Mononuclear cell (primary cell): ENCODE measurements around the gene ARMC12. TPM values are rescaled to one million over a fixed set of nuclear protein-coding genes. Genes with fewer than 3 reads are reported as not detected.

ENCODE experiments used
- H3K27me3 ChIP-seq: 2 replicates; pipeline ENCODE4 v1.6.0; 2011; ENCODE audit warnings: low read length, control low read depth; ENCODE audit not compliant: insufficient read depth
- H3K4me1 ChIP-seq: 2 replicates; pipeline ENCODE4 v1.5.1; 2011; ENCODE audit warnings: mild to moderate bottlenecking, low read length, control low read depth; ENCODE audit not compliant: insufficient read depth
- H3K4me3 ChIP-seq: 2 replicates; pipeline ENCODE4 v1.5.1; 2011; ENCODE audit warnings: mild to moderate bottlenecking, low read length, moderate library complexity
- H3K9me3 ChIP-seq: 2 replicates; pipeline ENCODE4 v1.5.1; 2011; ENCODE audit warnings: low read depth, mild to moderate bottlenecking, control low read depth, low read length
- total RNA-seq: library from RNA; depleted of rRNA; stranded (reverse); fragments of >200 nt; gene quantifications from one replicate; pipeline ENCODE4 v1.2.3, GENCODE V29; 2012

Gene ARMC12
- total RNA-seq, 1 donor, result 0.10 TPM

DNA sequence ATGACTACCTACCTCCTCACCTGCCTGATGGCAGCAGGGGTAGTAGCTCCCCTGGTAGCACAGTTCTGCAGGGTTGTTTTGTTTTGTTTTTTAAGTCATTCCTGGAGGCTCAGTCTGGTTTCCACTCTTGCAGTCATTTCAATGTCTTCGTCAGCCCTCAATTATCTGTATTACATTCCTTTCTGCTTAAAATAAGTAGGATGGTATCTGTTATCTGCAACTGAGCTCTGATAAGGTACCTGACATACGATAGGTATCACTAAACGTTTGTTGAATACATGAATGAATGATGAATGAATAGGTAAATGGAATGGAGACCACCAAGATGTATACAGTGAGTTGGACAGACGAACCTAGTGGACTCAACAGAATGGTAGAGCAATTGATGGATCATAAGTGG lies 32.4 kb downstream of the ARMC12 start:
- Histone ChIP-seq H3K9me3 (no peaks in the 10 kb centered on the region), H3K4me3 (no peak overlapping the region), H3K27me3 (peaks cover 7% of the 10 kb centered on the region), H3K4me1 (peaks cover 10% of the 10 kb centered on the region)

- peaks cover under 1% of the 10 kb centered on the region for H3K27me3 ChIP-seq
- no peaks in the 10 kb centered on the region for H3K9me3 ChIP-seq
- peaks cover 14% of the 10 kb centered on the region for H3K4me1 ChIP-seq
- H3K4me3 ChIP-seq, result no peak overlapping the region
These were observed 34.5 kb downstream of the ARMC12 start for GRCh38 chr6:35771343-35771627.

DNA sequence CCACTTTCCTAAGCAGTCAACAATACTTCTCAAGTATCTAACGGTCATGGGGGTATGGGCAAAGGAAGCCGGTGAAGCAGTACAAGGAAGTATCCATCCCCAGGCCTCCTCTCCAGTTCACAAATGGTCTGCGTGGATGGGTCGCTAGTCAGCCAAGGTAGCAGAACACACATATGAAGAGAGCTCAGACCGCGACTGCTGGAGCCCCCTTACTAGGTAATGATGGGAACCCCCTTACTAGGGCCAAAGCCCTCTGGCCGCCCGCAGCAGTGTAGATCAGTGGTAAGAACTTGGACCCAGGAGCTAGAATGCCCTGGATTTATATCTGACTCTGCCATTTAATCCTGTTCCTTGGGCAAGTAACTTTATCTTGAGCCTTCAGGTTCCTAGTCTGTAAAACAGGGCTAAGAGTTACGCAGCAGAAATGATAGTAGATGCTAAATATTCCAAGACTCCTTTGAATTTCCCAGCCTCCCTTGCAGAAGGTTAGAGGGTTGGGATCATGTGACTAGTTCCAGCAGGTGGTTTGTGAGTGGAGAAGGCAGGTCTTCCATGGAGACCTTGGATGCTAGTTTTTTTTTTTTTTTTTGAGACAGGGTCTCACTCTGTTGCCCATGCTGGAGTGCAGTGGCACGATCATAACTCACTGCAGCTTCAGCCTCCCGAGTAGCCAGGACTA lies 37.4 kb downstream of the ARMC12 start:
- no peaks in the 10 kb centered on the region for H3K9me3 ChIP-seq
- peaks cover 15% of the 10 kb centered on the region for H3K4me1 ChIP-seq
- H3K27me3 ChIP-seq, result peaks cover 6% of the 10 kb centered on the region
- no peak overlapping the region for H3K4me3 ChIP-seq

DNA sequence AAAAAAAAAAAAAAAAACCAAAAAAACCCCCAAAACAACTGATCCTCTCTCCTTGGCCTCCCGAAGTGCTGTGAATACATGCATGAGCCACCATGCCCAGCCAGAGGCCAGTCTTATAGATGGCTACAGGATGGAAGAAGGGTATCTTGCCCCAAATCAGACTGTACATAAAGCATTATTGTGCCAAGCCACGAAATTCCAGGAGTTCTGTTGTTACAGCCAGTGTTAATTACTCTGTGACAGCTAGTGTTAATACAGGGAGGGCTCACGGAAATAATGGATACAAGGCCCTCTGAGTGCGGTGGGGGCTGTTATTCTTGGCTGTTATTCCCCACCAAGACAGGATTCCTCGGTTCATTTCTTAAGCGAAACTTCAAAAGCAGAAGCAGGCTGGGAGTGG lies 38.2 kb downstream of the ARMC12 start:
- Histone ChIP-seq H3K9me3 (no peaks in the 10 kb centered on the region), H3K27me3 (peaks cover 6% of the 10 kb centered on the region), H3K4me3 (no peak overlapping the region), H3K4me1 (peaks cover 15% of the 10 kb centered on the region)

GRCh38 chr6:35776364-35777215 lies 39.8 kb downstream of the ARMC12 start, which contains the start of gene CLPSL2:
Gene CLPSL2 (plus strand): TSS chr6:35776598. CDS start chr6:35776619, 21 bp downstream.
- Histone ChIP-seq H3K4me3 (peak within 1 kb of the TSS; percentile 18), H3K27me3 (peaks cover 6% of the 10 kb centered on the region), H3K4me1 (peaks cover 5% of the 10 kb centered on the region), H3K9me3 (no peaks in the 10 kb centered on the region)

DNA sequence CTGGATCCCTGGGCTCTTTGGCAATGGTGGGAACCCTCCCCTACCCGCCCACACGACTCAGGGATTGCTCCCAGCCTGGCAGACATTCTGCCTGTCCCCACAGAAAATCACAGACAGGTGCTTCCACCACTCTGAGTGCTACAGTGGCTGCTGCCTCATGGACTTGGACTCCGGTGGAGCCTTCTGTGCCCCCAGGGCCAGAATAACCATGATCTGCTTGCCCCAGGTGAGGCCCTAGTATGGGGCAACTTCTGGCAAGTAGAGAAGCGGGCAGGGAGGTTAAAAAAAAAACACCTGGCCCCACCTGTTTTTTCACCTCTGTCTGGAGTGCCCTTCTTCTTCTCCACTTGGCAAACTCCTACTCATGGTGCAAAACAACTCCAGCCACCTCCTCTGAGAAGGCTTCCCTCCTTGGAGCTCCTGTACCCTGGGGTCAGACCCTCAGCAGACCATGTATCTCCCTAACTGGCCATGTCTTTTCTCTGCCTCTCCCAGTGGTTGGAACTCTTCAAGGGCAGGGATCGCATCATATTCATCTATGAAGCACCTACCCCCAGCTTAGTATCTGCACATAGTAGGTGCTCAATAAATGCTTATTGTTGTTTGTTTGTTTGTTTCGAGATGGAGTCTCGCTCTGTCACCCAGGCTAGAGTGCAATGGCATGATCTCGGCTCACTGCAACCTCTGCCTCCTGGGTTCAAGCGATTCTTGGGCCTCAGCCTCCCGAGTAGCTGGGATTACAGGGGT lies 40.7 kb downstream of the ARMC12 start:
- H3K27me3 ChIP-seq, result peaks cover 6% of the 10 kb centered on the region

GRCh38 chr6:35778437-35778836 lies 41.6 kb downstream of the ARMC12 start:
- Histone ChIP-seq H3K4me1 (peaks cover 5% of the 10 kb centered on the region), H3K9me3 (no peaks in the 10 kb centered on the region), H3K4me3 (no peak overlapping the region), H3K27me3 (peaks cover 6% of the 10 kb centered on the region)

More for the DNA sequence above, 40.7 kb downstream of the ARMC12 start:
- Histone ChIP-seq H3K4me1 (peaks cover 5% of the 10 kb centered on the region), H3K9me3 (no peaks in the 10 kb centered on the region), H3K4me3 (no peak overlapping the region)

- Histone ChIP-seq H3K4me1 (peaks cover 5% of the 10 kb centered on the region), H3K9me3 (no peaks in the 10 kb centered on the region), H3K27me3 (peaks cover 6% of the 10 kb centered on the region), H3K4me3 (no peak within 1 kb of the TSS)
These were observed 43.9 kb downstream of the ARMC12 start, which contains the start of gene CLPSL1 for GRCh38 chr6:35780719-35781118. Gene CLPSL1 (plus strand): TSS chr6:35781019. CDS start chr6:35781111, 92 bp downstream.

DNA sequence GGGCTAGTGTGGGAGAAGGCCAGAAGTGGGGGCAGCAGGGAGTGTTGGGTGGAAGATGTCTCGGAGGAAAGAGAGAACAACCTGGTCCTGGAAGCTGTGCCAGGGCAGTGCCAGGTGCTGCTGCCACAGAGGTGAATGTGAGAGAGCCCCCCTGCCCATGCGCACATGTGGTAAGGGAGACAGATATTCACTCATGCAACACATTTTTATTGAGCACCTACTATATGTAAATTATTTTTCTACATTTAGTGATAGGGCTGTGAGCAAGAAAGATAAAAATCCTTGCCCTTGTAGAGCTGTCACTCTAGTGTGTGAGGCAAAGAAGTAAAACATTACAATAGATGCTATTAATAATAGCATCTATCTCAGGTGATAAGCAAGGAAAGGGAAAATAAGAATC lies 44.5 kb downstream of the ARMC12 start:
- Histone ChIP-seq H3K4me3 (no peak overlapping the region), H3K9me3 (no peaks in the 10 kb centered on the region), H3K27me3 (peaks cover 8% of the 10 kb centered on the region), H3K4me1 (peaks cover 1% of the 10 kb centered on the region)

DNA sequence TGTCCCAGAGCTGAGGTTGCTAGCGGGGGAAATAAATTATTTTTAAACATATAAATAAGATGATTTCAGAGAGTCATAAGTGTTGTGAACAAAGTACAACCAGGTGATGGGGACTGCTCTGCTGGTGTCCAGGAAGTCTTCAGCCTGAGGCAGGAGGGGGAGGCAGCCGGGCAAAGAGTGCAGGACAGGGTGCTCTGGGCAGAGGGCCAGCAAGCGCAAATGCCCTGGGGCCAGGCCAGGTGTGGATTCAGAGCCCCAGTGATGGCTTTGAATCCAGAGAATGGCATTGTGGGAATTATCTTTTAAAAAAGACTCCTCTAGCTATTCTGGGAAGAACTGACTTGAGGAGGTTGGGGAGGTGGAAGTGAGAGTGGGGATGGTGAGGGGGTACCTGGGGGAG lies 45.6 kb downstream of the ARMC12 start:
- Histone ChIP-seq H3K4me3 (no peak overlapping the region), H3K27me3 (peaks cover 14% of the 10 kb centered on the region), H3K9me3 (no peaks in the 10 kb centered on the region), H3K4me1 (no peaks in the 10 kb centered on the region)

- Histone ChIP-seq H3K4me1 (no peaks in the 10 kb centered on the region), H3K9me3 (no peaks in the 10 kb centered on the region)
These were observed 47.4 kb downstream of the ARMC12 start for GRCh38 chr6:35784200-35784599.

DNA sequence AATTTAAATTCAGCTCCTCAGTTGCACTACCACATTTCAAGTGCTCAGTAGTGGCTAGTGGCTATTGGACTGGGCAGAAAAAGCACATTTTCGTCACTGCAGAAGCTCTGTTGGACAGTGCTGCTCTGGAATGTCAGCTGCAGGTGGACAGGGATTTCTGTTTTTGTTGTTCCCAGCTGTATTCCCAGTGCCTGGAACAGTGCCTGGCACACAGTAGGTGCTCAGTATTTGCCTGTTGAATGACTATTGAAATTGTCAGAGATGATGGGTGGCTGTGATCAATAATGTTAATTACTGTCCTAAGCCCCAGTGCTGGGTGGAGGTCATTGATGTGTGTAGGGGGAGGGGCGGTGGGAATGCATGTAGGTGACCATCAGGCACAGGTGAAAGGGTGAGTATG lies 49.4 kb downstream of the ARMC12 start:
- no peak overlapping the region for H3K4me3 ChIP-seq
- no peaks in the 10 kb centered on the region for H3K4me1 ChIP-seq
- H3K9me3 ChIP-seq, result no peaks in the 10 kb centered on the region
- H3K27me3 ChIP-seq, result peaks cover 37% of the 10 kb centered on the region

More at GRCh38 chr6:35784200-35784599, 47.4 kb downstream of the ARMC12 start:
- peaks cover 30% of the 10 kb centered on the region for H3K27me3 ChIP-seq
- no peak overlapping the region for H3K4me3 ChIP-seq

DNA sequence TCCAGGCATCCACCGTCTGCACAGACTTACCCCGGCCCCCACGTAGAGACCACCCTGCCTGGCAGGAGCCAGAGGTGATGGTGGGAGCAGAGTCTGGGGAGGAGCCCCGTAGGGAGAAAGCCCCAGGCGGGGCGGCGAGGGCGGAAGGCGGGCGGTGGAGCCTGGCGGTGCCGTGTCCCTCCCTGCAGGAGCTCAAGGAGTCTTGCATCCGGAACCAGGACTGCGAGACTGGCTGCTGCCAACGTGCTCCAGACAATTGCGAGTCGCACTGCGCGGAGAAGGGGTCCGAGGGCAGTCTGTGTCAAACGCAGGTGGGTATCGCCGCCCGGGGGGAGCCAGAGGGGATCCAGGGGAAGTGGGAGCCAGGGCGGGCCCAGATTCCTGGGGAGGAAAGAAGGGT lies 50.0 kb downstream of the ARMC12 start:
- H3K4me1 ChIP-seq, result no peaks in the 10 kb centered on the region
- peaks cover 37% of the 10 kb centered on the region for H3K27me3 ChIP-seq
- no peak overlapping the region for H3K4me3 ChIP-seq
- H3K9me3 ChIP-seq, result no peaks in the 10 kb centered on the region

DNA sequence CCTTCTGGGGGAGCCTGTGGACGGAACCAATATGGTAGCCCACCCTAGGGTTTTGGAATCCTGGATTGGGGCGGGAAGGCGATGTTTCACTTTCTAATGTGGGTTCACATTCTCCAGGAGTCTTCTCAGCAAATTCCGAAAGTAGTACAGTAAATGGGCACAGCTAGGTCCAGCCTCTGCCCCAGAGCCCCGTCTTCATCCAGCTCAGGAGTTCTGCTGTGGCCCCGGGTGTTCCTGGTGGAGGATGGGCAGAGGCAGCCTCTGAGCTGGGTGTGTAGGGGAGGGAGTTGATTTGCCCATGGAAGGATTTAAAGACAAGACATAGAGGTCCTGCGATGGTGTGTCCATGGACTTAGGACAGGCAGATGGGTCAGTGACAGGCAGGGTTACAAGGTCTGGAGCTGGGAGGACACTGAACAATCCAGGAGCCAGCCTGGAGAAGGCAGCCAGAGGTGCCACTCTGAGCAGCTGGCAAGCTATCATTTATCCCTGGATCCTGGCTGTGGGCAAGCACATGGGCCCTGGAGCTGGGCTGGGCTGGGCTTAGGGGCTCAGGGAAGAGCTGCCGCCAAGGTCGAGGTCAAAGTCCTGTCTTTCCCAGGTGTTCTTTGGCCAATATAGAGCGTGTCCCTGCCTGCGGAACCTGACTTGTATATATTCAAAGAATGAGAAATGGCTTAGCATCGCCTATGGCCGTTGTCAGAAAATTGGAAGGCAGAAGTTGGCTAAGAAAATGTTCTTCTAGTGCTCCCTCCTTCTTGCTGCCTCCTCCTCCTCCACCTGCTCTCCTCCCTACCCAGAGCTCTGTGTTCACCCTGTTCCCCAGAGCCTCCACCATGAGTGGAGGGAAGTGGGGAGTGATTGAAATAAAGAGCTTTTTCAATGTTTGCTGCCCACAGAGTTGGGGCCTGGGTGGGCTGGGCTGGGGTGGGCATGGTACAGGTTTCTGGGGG lies 50.7 kb downstream of the ARMC12 start:
- Histone ChIP-seq H3K9me3 (no peaks in the 10 kb centered on the region), H3K4me3 (no peak overlapping the region), H3K27me3 (peaks cover 37% of the 10 kb centered on the region), H3K4me1 (no peaks in the 10 kb centered on the region)
